Transverse colon (tissue), 4 donors: ENCODE data around the gene MBOAT1.

ENCODE experiments used
- CTCF ChIP-seq, 5 experiments: fragments of 200-600 bp in 3 of 5; fragments of 450-650 bp in 2 of 5; sonication (generic) in 3 of 5; IDR thresholded peaks; 1 replicate in 2 of 5; 2 replicates in 3 of 5; pipeline ENCODE4 v1.5.1; 2016 to 2017; ENCODE audit warnings: antibody characterized with exemption in 5 of 5, inconsistent platforms in 3 of 5, mild to moderate bottlenecking in 2 of 5, moderate library complexity in 1 of 5
- POLR2A ChIP-seq: fragments of 450-650 bp; IDR thresholded peaks from one replicate; pipeline ENCODE4 v1.6.1; 2016; ENCODE audit warnings: antibody characterized with exemption, mild to moderate bottlenecking, moderate library complexity
- POLR2AphosphoS5 ChIP-seq, 3 donors: sonication (generic); formaldehyde crosslinking; IDR thresholded peaks; one replicate each; pipeline ENCODE4 v1.6.1; 2016; ENCODE audit warnings: antibody characterized with exemption in 3 of 3

- TF ChIP-seq CTCF (IDR thresholded peaks at IDR 0.05) (no peak), POLR2AphosphoS5 (IDR thresholded peaks at IDR 0.05) (no peak), POLR2A (no peak)
Observed at GRCh38 chr6:20115246-20115980, 96.9 kb downstream of the MBOAT1 start.
